Neural cell (in vitro differentiated cells): Measurements from ENCODE around the gene ITGB4. TPM values are rescaled to one million over a fixed set of nuclear protein-coding genes. Genes with fewer than 3 reads are reported as not detected.

Source experiments
- H2AFZ ChIP-seq: fragments of 200-600, 300-800 bp; sonication (generic), shearing (Covaris generic); 2 replicates; pipeline ENCODE4 v1.6.0; 2014; ENCODE audit warnings: low read depth, mild to moderate bottlenecking, antibody characterized with exemption, low read length, moderate library complexity
- H3F3A ChIP-seq: fragments of 200-600 bp; shearing (Covaris generic); 2 replicates; pipeline ENCODE4 v1.6.1; 2016; ENCODE audit warnings: mild to moderate bottlenecking, moderate library complexity, mixed read lengths, antibody characterized with exemption, low read length; ENCODE audit not compliant: insufficient read depth, poor library complexity, severe bottlenecking
- H3K27ac ChIP-seq: fragments of 200-600, 300-800 bp; sonication (generic), shearing (Covaris generic); 2 replicates; pipeline ENCODE4 v1.5.1; 2014; ENCODE audit warnings: mild to moderate bottlenecking, low read length, moderate library complexity
- H3K27me3 ChIP-seq: fragments of 300-800, 200-600 bp; sonication (generic), shearing (Covaris generic); 2 replicates; pipeline ENCODE4 v1.6.0; 2014; ENCODE audit warnings: mild to moderate bottlenecking, low read depth, low read length, moderate library complexity; ENCODE audit not compliant: insufficient read depth
- H3K36me3 ChIP-seq: fragments of 300-800, 200-600 bp; sonication (generic), shearing (Covaris generic); 2 replicates; pipeline ENCODE4 v1.5.1; 2014; ENCODE audit warnings: mild to moderate bottlenecking, antibody characterized with exemption, low read length, moderate library complexity; ENCODE audit not compliant: insufficient read depth
- H3K4me2 ChIP-seq: fragments of 300-800, 200-600 bp; sonication (generic), shearing (Covaris generic); 2 replicates; pipeline ENCODE4 v1.6.0; 2014; ENCODE audit warnings: mild to moderate bottlenecking, low read length
- H3K4me3 ChIP-seq: fragments of 300-800, 200-600 bp; sonication (generic), shearing (Covaris generic); 2 replicates; pipeline ENCODE4 v1.5.1; 2014; ENCODE audit warnings: mild to moderate bottlenecking, low read length, moderate library complexity
- H3K79me2 ChIP-seq: fragments of 200-600 bp; shearing (Covaris generic); replicated peaks from 2 replicates; pipeline ENCODE4 v1.6.0; 2014; ENCODE audit warnings: mild to moderate bottlenecking, low read length, moderate library complexity; ENCODE audit not compliant: insufficient read depth
- H3K9ac ChIP-seq: fragments of 300-800, 200-600 bp; sonication (generic), shearing (Covaris generic); 2 replicates; pipeline ENCODE4 v1.6.1; 2016; ENCODE audit warnings: mild to moderate bottlenecking, low read length, mixed read lengths
- H3K9me2 ChIP-seq: fragments of 200-600 bp; shearing (Covaris generic); 2 replicates; pipeline ENCODE4 v1.6.1; 2016; ENCODE audit warnings: mild to moderate bottlenecking, low read length, mixed read lengths; ENCODE audit not compliant: insufficient read depth
- H3K9me3 ChIP-seq: fragments of 200-600, 300-800 bp; sonication (generic), shearing (Covaris generic); 2 replicates; pipeline ENCODE4 v1.6.1; 2016; ENCODE audit warnings: mild to moderate bottlenecking, mixed run types, low read length, moderate library complexity, mixed read lengths
- H4K20me1 ChIP-seq: fragments of 200-600 bp; shearing (Covaris generic); 2 replicates; pipeline ENCODE4 v1.6.1; 2016; ENCODE audit warnings: mild to moderate bottlenecking, mixed run types; ENCODE audit not compliant: insufficient read depth
- CTCF ChIP-seq: fragments of 450-650 bp; IDR thresholded peaks from 2 replicates; pipeline ENCODE4 v1.5.1; 2014; ENCODE audit warnings: antibody characterized with exemption, mild to moderate bottlenecking, moderate library complexity; ENCODE audit not compliant: poor library complexity, severe bottlenecking
- EP300 ChIP-seq: fragments of 450-650 bp; conservative IDR thresholded peaks from 2 replicates; pipeline ENCODE4 v1.6.1; 2014; ENCODE audit warnings: antibody characterized with exemption, mild to moderate bottlenecking, moderate library complexity; ENCODE audit not compliant: poor library complexity, severe bottlenecking
- EZH2 ChIP-seq: fragments of 200-600, 300-800 bp; shearing (Covaris generic), sonication (generic); IDR thresholded peaks from 2 replicates; pipeline ENCODE4 v1.6.1; 2014; ENCODE audit warnings: antibody characterized with exemption, low read length, borderline replicate concordance, mild to moderate bottlenecking; ENCODE audit not compliant: insufficient read depth, poor library complexity, severe bottlenecking
- MXI1 ChIP-seq: fragments of 450-650 bp; conservative IDR thresholded peaks from 2 replicates; pipeline ENCODE4 v1.6.1; 2014; ENCODE audit warnings: antibody characterized with exemption, mild to moderate bottlenecking; ENCODE audit not compliant: poor library complexity, severe bottlenecking
- POLR2AphosphoS5 ChIP-seq: IDR thresholded peaks from 2 replicates; pipeline ENCODE4 v1.6.1; 2012
- RAD21 ChIP-seq: fragments of 450-650 bp; conservative IDR thresholded peaks from 2 replicates; pipeline ENCODE4 v1.6.1; 2014; ENCODE audit warnings: antibody characterized with exemption, mild to moderate bottlenecking, moderate library complexity
- REST ChIP-seq: IDR thresholded peaks from 2 replicates; pipeline ENCODE4 v1.6.1; 2012; ENCODE audit warnings: borderline replicate concordance
- TAF1 ChIP-seq: IDR thresholded peaks from 2 replicates; pipeline ENCODE4 v1.6.1; 2012; ENCODE audit warnings: low read depth
- polyA plus RNA-seq: library from polyadenylated mRNA; depleted of rRNA; stranded (reverse); fragments of >200 nt; gene quantifications from 2 replicates; pipeline ENCODE4 v1.2.3, GENCODE V29; 2014

Gene ITGB4
- polyA plus RNA-seq, 1 donor from 2014 or later, result not detected

GRCh38 chr17:75757086-75757681, 35.9 kb downstream of the ITGB4 start:
- H3K4me3 ChIP-seq, result no peak overlapping the region
- TF ChIP-seq REST (no peak), RAD21 (no peak), EP300 (no peak), POLR2AphosphoS5 (no peak)
- H3K79me2 ChIP-seq, result no peaks in the 10 kb centered on the region
- H3F3A ChIP-seq, result no peaks in the 10 kb centered on the region
- no peaks in the 10 kb centered on the region for H3K27me3 ChIP-seq
- no peaks in the 10 kb centered on the region for H3K36me3 ChIP-seq
- no peak overlapping the region for H3K9ac ChIP-seq
- H3K9me2 ChIP-seq, result no peaks in the 10 kb centered on the region
- H3K4me2 ChIP-seq, result no peak overlapping the region
- H3K27ac ChIP-seq, result no peak overlapping the region
- H2AFZ ChIP-seq, result no peak overlapping the region
- H3K9me3 ChIP-seq, result no peaks in the 10 kb centered on the region
- H4K20me1 ChIP-seq, result no peaks in the 10 kb centered on the region

- Histone ChIP-seq H2AFZ (no peak overlapping the region), H3K9me2 (no peaks in the 10 kb centered on the region), H3K79me2 (no peaks in the 10 kb centered on the region), H3K36me3 (no peaks in the 10 kb centered on the region), H3K4me2 (no peak overlapping the region), H3K9me3 (no peaks in the 10 kb centered on the region), H3K27me3 (no peaks in the 10 kb centered on the region), H3K4me3 (no peak overlapping the region), H4K20me1 (no peaks in the 10 kb centered on the region), H3K9ac (no peak overlapping the region), H3K27ac (no peak overlapping the region), H3F3A (no peaks in the 10 kb centered on the region)
- TF ChIP-seq REST (no peak), TAF1 (no peak), EZH2 (no peak), EP300 (no peak), CTCF (no peak), POLR2AphosphoS5 (no peak), MXI1 (no peak)
Observed at GRCh38 chr17:75758131-75758905, 37.1 kb downstream of the ITGB4 start.
